GM06990 (cell line): ENCODE measurements around the gene SPOP.
"Not testable (repeated sequence)": the region's sequence is repeated elsewhere in the genome, so short reads cannot be mapped to it uniquely, and the experiment has no call there.

Source experiments
- DNase-seq: peaks from one replicate; pipeline ENCODE4 v3.0.0-alpha.2; 2011; ENCODE audit not compliant: insufficient read length; ENCODE audit errors: extremely low read depth
- H3K27me3 ChIP-seq: replicated peaks from 2 replicates; pipeline ENCODE4 v1.6.0; 2011; ENCODE audit warnings: low read length; ENCODE audit not compliant: control insufficient read depth, insufficient read depth
- H3K36me3 ChIP-seq: 2 replicates; pipeline ENCODE4 v1.5.1; 2011; ENCODE audit warnings: low read length; ENCODE audit not compliant: control insufficient read depth, insufficient read depth
- H3K4me3 ChIP-seq: replicated peaks from 2 replicates; pipeline ENCODE4 v1.5.1; 2011; ENCODE audit warnings: low read depth, mild to moderate bottlenecking, control low read depth, low read length
- TF ChIP-seq, protein P1 (sequence below): IDR thresholded peaks from 2 replicates; pipeline ENCODE4 v1.5.1; 2011; ENCODE audit warnings: low read length, control low read depth, mild to moderate bottlenecking, inconsistent platforms; ENCODE audit not compliant: insufficient read depth, poor library complexity, severe bottlenecking

SPOP gene

DNA sequence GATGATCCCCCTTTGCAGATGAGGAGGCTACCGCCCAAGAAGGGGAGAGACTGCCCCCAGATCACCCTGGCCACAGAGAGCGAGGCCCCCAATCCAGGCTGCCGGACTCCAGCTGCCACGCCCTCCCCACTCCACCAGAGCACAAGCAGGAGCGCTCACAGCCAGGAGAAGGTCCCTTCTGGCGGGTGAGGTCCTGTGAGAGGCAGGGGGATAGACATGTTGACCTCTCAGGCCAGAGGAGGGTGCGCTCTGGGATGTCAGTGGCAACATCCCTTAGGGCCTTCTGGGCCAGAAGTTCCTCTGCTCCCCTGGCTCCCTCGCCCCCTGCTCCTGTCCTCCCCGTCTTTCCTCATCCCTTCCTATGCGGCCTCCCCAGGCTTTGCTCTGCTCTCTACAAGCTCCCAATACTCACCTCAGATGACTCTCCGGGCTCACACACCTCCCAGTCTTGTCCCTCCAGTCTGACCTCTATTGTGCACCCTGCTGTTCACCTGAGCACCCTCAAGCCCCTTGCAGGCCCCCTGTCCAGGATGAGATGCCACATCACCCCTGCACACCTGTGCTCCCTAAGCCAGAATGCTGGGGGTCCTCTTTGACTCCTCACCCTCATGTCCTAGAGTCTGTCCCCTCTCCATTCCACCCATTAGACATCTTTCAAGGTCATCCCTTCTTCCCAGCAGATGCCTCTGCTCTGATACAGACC is 107.2 kb downstream of the SPOP start:
- peaks cover 2% of the 10 kb centered on the region; the same call in 1 of the 2 replicates for H3K27me3 ChIP-seq
- no peak overlapping the region for H3K4me3 ChIP-seq
- H3K36me3 ChIP-seq, result no peaks in the 10 kb centered on the region
- no peak for DNase-seq
- TF ChIP-seq, protein P1, sequence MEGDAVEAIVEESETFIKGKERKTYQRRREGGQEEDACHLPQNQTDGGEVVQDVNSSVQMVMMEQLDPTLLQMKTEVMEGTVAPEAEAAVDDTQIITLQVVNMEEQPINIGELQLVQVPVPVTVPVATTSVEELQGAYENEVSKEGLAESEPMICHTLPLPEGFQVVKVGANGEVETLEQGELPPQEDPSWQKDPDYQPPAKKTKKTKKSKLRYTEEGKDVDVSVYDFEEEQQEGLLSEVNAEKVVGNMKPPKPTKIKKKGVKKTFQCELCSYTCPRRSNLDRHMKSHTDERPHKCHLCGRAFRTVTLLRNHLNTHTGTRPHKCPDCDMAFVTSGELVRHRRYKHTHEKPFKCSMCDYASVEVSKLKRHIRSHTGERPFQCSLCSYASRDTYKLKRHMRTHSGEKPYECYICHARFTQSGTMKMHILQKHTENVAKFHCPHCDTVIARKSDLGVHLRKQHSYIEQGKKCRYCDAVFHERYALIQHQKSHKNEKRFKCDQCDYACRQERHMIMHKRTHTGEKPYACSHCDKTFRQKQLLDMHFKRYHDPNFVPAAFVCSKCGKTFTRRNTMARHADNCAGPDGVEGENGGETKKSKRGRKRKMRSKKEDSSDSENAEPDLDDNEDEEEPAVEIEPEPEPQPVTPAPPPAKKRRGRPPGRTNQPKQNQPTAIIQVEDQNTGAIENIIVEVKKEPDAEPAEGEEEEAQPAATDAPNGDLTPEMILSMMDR, result no peak

GRCh38 chr17:49568695-49569047 is 109.2 kb downstream of the SPOP start:
- H3K36me3 ChIP-seq, H3K27me3 ChIP-seq, DNase-seq, H3K4me3 ChIP-seq: not testable (repeated sequence)

DNA sequence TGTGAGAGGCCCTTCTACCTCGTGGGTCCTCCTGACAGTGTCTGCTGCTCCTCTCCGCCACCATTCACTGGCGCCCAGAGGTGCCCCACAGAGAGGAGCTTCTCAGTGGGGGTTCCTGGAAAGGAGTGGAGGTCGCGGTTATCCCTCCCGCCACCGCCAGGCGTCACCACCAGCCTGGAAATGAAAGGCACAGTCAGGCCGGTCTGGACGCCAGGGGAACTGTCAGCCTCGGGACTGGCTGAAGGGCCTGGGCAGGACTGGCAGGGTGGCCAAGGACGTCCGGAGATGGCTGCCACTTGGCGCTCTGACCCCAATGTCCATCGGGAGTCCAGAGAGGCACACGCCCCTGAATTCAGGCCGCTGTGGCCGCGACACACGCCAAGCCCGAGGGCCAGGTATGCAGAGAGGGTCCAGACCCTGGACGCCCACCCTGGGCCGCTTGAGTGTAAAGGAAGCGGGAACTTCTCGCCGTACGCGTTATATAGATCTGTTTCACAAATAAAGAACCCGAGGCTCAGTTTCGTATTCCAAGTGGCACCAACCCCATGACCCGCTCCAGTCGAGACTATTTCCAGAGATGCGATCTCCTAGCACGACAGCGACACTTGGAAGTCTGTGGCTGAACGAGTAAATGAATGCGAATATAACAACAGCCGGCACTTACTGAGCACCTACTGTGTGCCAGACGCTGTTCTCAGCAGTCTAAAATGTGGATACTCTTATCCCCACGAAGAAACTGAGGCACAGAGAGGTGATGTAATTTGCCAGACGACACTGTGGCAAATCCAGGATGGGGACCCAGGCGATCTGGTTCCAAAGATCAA is 109.8 kb downstream of the SPOP start:
- Histone ChIP-seq H3K36me3 (no peaks in the 10 kb centered on the region), H3K27me3 (no peaks in the 10 kb centered on the region; the same call in 1 of the 2 replicates), H3K4me3 (peak overlapping the region; percentile 31; the same call in 1 of the 2 replicates)
- peak; percentile 87 for DNase-seq
- TF ChIP-seq, protein P1, result peak; percentile 95

DNA sequence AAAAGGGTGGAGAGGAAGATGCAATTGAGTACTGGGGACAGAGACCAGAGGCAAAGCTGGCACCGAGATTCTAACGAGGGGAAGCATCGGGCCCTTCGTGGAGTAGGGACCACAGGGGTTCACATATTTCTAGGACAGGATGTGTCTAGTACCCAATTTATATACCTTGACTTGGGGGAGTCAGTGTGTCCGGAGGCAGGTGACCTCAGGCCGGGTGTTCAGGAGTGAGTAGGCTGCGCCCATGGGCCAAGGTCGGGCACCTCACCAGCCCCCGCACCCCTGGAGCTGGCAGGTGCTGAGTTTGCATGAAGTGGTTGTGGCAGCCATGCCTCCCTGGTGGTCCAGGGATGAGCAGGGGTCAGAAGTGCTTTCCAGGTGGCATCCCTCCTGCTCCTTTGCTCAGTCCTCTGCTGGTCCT is 110.8 kb downstream of the SPOP start:
- TF ChIP-seq, protein P1, result no peak
- Histone ChIP-seq H3K36me3 (no peaks in the 10 kb centered on the region), H3K4me3 (no peak overlapping the region), H3K27me3 (no peaks in the 10 kb centered on the region; the same call in 1 of the 2 replicates)
- no peak for DNase-seq

GRCh38 chr17:49566668-49567071 is 111.2 kb downstream of the SPOP start:
- Histone ChIP-seq H3K27me3 (no peaks in the 10 kb centered on the region; the same call in 1 of the 2 replicates), H3K4me3 (no peak overlapping the region), H3K36me3 (no peaks in the 10 kb centered on the region)
- no peak for DNase-seq
- TF ChIP-seq, protein P1, result no peak

DNA sequence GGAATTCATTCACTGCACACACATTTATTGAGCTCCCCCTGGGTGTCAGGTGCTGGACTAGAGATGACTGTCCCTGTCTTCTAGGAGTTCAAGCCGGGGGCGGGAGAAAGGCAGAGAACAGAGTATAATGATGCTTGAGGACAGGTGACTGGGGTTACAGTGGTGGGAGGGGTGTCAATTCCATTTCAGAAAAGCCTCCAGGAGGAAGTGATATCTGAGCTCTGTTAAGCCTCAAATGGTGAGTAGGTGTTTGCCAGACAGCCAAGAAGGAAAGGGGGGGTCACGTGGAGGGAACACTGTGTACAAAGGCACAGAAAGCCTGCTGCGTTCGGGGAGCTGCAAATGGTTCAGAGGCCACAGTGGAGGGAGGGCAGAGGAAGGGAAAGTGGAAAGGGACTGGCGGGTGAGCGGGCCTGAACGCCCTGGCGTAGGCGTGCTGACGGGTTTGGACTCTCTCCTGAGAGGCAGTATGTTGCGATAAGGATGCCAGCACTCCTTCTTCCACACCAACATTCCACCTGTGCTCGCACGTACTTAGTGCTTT is 111.9 kb downstream of the SPOP start:
- no peaks in the 10 kb centered on the region for H3K36me3 ChIP-seq
- no peaks in the 10 kb centered on the region for H3K27me3 ChIP-seq
- TF ChIP-seq, protein P1, result no peak
- no peak overlapping the region for H3K4me3 ChIP-seq
- DNase-seq, result no peak
